ENCODE results near the gene LRRFIP2. TPM values are rescaled to one million over a fixed set of nuclear protein-coding genes. Genes with fewer than 3 reads are reported as not detected.

LRRFIP2 gene, protein sequence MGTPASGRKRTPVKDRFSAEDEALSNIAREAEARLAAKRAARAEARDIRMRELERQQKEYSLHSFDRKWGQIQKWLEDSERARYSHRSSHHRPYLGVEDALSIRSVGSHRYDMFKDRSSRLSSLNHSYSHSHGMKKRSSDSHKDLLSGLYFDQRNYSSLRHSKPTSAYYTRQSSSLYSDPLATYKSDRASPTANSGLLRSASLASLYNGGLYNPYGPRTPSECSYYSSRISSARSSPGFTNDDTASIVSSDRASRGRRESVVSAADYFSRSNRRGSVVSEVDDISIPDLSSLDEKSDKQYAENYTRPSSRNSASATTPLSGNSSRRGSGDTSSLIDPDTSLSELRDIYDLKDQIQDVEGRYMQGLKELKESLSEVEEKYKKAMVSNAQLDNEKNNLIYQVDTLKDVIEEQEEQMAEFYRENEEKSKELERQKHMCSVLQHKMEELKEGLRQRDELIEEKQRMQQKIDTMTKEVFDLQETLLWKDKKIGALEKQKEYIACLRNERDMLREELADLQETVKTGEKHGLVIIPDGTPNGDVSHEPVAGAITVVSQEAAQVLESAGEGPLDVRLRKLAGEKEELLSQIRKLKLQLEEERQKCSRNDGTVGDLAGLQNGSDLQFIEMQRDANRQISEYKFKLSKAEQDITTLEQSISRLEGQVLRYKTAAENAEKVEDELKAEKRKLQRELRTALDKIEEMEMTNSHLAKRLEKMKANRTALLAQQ
- total RNA-seq = 89.4 and 90.5 TPM in 2 replicates

DNA sequence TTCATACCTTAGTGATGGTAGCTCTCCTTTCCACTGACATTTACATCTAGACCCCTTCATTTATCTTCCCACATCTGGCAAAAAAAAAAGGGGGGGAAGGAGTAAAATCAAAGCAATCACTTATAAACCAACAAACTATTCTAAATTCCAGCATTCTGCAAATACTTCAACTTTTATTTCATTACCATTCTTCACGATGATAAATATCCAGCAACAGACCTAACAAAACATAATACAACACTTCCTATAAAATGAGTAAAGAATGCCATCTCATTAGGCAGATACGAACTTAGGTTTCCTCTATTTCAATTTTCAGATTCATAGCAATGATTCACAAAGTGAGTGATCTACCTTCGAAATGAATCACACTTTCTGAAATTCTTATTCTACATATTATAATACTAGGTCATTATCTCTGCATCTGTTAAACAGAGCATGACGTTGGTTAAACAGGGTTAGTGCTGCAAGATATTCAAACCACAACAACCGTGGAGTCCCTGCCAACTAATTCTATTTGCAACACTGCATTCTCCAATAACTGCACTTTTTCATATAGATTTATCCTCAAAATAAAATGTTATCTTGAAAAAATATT is at the start of gene LRRFIP2:
Gene LRRFIP2 (minus strand): TSS at position 51 of the 595 bp plus-strand sequence. CDS start 25,599 bp downstream, outside the sequence.

Small RNAs within 50 kb of the gene (small RNA-seq; reads per million reads assigned to genes)
- gene RF00019 (not detected), gene RNU6-1301P (not detected)

Other genes starting within 250 kb of the LRRFIP2 start
- 8.5 and 15.0 TPM in 2 replicates for gene TRANK1, start 229.5 kb downstream of the LRRFIP2 start, total RNA-seq
- 26.9 and 32.8 TPM in 2 replicates for gene EPM2AIP1, start 181.5 kb downstream of the LRRFIP2 start, total RNA-seq
- gene MLH1, start 181.1 kb downstream of the LRRFIP2 start, total RNA-seq = 41.4 and 79.7 TPM in 2 replicates
- 87.3 and 98.4 TPM in 2 replicates for gene GOLGA4, start 68.7 kb upstream of the LRRFIP2 start, total RNA-seq

Measured in thoracic aorta endothelial cell (primary cell).